Measurements from ENCODE around the gene STX8.

DNA sequence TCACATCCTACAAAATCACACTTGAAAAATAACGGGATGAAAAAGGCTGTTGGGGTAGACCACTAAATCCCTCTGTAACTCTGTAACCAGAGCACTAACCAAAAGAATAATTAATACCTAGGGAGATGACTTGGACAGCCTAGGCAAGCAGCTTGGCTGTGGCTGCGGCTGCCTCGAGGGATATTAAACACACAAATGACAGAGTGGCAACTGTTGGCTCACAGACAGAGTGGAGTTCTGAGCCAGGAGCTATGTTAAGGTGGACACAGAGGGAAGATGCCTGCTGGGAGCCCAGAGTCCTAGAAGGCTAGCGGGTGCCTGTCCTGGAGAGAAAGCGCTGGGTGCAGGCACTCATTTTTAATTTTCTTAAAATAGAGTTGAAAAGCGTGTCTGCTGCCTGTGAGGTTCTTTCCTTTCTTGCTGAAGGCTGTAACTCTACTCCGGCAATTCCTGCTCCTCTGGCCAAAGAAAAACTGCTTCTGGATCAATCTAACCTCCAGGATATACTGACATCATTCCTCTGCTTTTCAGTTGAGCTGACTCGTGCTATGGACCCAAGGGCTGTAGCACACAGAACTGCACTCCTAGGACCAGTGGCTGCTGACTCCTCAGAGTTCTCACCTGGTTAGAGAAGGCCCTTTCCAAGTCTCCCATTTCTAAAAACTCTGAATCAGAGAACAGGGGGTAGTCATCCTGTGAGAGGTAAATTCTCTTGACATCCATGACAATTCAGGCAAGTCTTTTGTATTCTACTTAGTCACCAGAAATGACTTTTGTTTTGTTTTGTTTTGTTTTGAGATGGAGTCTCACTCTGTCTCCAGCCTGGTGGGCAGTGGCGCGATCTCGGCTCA lies 147.9 kb downstream of the STX8 start:
- TF ChIP-seq, protein P1, sequence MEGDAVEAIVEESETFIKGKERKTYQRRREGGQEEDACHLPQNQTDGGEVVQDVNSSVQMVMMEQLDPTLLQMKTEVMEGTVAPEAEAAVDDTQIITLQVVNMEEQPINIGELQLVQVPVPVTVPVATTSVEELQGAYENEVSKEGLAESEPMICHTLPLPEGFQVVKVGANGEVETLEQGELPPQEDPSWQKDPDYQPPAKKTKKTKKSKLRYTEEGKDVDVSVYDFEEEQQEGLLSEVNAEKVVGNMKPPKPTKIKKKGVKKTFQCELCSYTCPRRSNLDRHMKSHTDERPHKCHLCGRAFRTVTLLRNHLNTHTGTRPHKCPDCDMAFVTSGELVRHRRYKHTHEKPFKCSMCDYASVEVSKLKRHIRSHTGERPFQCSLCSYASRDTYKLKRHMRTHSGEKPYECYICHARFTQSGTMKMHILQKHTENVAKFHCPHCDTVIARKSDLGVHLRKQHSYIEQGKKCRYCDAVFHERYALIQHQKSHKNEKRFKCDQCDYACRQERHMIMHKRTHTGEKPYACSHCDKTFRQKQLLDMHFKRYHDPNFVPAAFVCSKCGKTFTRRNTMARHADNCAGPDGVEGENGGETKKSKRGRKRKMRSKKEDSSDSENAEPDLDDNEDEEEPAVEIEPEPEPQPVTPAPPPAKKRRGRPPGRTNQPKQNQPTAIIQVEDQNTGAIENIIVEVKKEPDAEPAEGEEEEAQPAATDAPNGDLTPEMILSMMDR (IDR thresholded peaks at IDR 0.05), result no peak
- TF ChIP-seq ZFX (IDR thresholded peaks at IDR 0.05; ENCODE audit: borderline replicate concordance), result no peak

Data from 22Rv1 (cell line).